Renal cortex interstitium (tissue), 15 donors: ENCODE results near the gene ZZZ3. TPM values are rescaled to one million over a fixed set of nuclear protein-coding genes. Genes with fewer than 3 reads are reported as not detected.
"Not testable (repeated sequence)": the region's sequence is repeated elsewhere in the genome, so short reads cannot be mapped to it uniquely, and the experiment has no call there.

Experiments
- DNase-seq, 11 donors: peaks; one replicate each; pipeline ENCODE4 v3.0.0-alpha.2; 2013; ENCODE audit warnings: low read depth in 9 of 11, low spot score in 4 of 11; ENCODE audit errors: extremely low read depth in 1 of 11
- long read RNA-seq, 16 experiments: transcript quantifications; one replicate each; lab custom pipeline, GENCODE V29; 2026
- polyA plus RNA-seq, 3 donors: library from polyadenylated mRNA; unstranded; fragments of 120-200 nt; gene quantifications; one replicate each; pipeline ENCODE4 v1.2.1, GENCODE V29; 2013; ENCODE audit not compliant: insufficient read length in 3 of 3

ZZZ3 gene
- 10 to 100 TPM; 59.2 to 71.1 (median 67.1) TPM for polyA plus RNA-seq
- long read RNA-seq, donor 1, partial matches to known transcripts, result 0 of 3 reads
- long read RNA-seq, donor 1, other reads (novel, unspliced or antisense), result 0 of 3 reads
- long read RNA-seq, donor 2, full-length matches to known transcripts, result 5 of 5 reads
- long read RNA-seq, donor 2, partial matches to known transcripts, result 0 of 5 reads
- long read RNA-seq, donor 2, other reads (novel, unspliced or antisense), result 0 of 5 reads
- long read RNA-seq, donor 3, full-length matches to known transcripts, result 5 of 5 reads
- long read RNA-seq, donor 3, partial matches to known transcripts, result 0 of 5 reads
- long read RNA-seq, donor 3, other reads (novel, unspliced or antisense), result 0 of 5 reads
- long read RNA-seq, donor 4, full-length matches to known transcripts, result 3 of 8 reads
- long read RNA-seq, donor 4, partial matches to known transcripts, result 5 of 8 reads
- long read RNA-seq, donor 4, other reads (novel, unspliced or antisense), result 0 of 8 reads
- long read RNA-seq, donor 5, result 0 reads
- long read RNA-seq, donor 6, full-length matches to known transcripts, result 6 of 6 reads
- long read RNA-seq, donor 6, partial matches to known transcripts, result 0 of 6 reads
- long read RNA-seq, donor 6, other reads (novel, unspliced or antisense), result 0 of 6 reads
- long read RNA-seq, donor 7, partial matches to known transcripts, result 7 of 11 reads
- long read RNA-seq, donor 7, other reads (novel, unspliced or antisense), result 0 of 11 reads
- long read RNA-seq, donor 8, partial matches to known transcripts, result 0 of 1 reads
- long read RNA-seq, donor 8, other reads (novel, unspliced or antisense), result 0 of 1 reads
- long read RNA-seq, donor 9, full-length matches to known transcripts, result 3 of 3 reads
- long read RNA-seq, donor 9, partial matches to known transcripts, result 0 of 3 reads
- long read RNA-seq, donor 9, other reads (novel, unspliced or antisense), result 0 of 3 reads
- long read RNA-seq, donor 10, full-length matches to known transcripts, result 6 of 11 reads
- long read RNA-seq, donor 10, partial matches to known transcripts, result 5 of 11 reads
- long read RNA-seq, donor 10, other reads (novel, unspliced or antisense), result 0 of 11 reads
- long read RNA-seq, donor 11, partial matches to known transcripts, result 0 of 1 reads
- long read RNA-seq, donor 11, other reads (novel, unspliced or antisense), result 0 of 1 reads
- long read RNA-seq, donor 12, full-length matches to known transcripts, result 1 of 1 reads
- long read RNA-seq, donor 12, partial matches to known transcripts, result 0 of 1 reads
- long read RNA-seq, donor 12, other reads (novel, unspliced or antisense), result 0 of 1 reads
- long read RNA-seq, donor 13, transcript AC118549.1-209 (5 exons, 587 nt), result major isoform, 11 of 12 reads
- long read RNA-seq, donor 13, partial matches to known transcripts, result 0 of 12 reads
- long read RNA-seq, donor 13, other reads (novel, unspliced or antisense), result 0 of 12 reads
- long read RNA-seq, donor 14, partial matches to known transcripts, result 0 of 7 reads
- long read RNA-seq, donor 14, other reads (novel, unspliced or antisense), result 6 of 7 reads
- long read RNA-seq, donor 15, partial matches to known transcripts, result 0 of 2 reads
- long read RNA-seq, donor 15, other reads (novel, unspliced or antisense), result 0 of 2 reads
- long read RNA-seq, donor 16, full-length matches to known transcripts, result 9 of 21 reads
- long read RNA-seq, donor 16, partial matches to known transcripts, result 6 of 21 reads
- long read RNA-seq, donor 16, other reads (novel, unspliced or antisense), result 6 of 21 reads

DNA sequence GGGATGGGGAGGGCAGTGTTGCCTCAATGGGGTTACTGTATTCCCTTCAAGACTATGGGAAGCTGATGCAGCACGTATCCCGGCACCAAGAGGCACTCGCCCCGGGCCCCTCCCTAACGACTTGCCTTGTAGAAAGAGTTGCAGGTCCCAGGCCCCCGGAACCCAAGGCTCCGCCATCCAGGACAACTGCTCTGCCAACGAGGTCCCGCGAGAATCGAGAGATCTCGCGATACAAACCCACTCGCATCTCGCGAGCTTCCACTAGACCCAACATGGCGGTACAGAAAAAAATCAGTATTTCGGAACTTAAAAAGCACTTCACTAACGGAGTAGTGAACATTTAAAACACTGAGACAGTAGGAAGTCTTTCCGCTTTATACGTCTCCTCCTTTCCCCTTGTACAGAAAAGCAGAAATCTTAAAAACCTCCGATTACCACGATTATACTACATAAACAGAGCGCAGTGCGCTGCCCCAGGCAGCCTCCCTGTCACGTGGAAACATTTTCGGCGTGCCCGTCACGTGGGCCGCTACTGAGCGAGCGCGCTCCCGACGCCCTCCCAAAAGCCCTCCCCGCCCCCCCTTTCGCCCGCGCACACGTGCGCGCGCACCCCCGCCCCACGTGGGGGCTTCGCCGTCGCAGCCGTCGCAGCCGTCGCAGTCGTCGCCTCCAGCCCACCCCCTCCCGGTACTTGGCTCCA lies at the start of gene ZZZ3:
Gene ZZZ3 (minus strand): TSS at position 199 of the 700 bp plus-strand sequence. CDS start 49,304 bp downstream, outside the sequence.
- DNase-seq, result peak; percentile 90 to 99 (median 94)

DNA sequence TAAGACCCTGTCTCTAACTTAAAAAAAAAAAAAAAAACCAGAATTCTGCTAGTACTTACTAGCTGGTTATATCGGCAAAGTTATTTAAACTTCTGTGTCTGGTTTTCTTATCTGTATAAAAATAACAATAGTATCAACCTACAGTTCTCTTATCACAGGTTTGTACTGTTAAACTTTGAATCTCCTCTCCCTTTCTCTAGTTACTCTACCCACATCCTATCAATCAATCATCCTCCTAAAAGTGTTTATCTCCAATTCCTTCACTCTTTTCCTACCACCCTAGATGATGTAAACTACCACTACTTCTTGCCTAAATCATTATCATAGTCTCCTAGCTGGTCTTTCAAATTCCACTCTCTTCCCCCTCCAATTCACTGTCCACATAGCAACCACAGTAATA lies 49.6 kb upstream of the ZZZ3 start:
- no peak for DNase-seq

DNA sequence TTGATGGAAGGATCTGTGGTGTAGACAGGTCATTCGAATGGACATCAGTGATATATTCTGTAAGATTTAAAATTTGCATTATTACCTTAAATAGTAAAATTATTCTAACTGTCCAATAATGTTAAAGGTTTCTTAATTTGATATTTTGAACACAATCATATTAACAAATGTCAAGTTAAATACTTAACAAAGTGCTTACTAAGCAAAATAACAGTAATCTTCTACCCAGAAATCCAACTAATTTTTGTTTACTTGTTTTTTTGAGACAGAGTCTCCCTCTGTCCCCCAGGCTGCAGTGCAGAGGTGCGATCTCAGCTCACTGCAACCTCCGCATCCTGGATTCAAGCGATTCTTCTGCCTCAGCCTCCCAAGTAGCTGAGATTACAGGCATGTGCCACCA lies 43.2 kb upstream of the ZZZ3 start:
- no peak for DNase-seq

DNA sequence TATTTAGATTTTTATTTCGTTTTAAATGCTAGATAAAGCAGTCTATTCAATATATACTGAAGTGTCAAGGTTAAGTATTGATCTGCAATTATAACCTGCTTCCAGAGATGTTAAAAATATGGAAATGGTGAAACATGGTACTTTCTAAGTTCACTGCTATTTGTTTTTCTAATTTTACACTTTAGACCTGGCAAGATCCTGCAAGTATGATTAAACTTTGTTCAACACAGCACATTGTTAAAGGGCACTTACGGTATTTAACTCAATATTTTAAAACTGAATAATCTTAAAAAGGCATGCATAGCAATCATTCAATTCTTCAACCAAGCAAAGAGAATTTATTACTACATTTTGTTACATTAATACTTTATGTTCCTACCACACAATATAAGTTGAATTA lies 35.7 kb upstream of the ZZZ3 start:
- no peak for DNase-seq

DNA sequence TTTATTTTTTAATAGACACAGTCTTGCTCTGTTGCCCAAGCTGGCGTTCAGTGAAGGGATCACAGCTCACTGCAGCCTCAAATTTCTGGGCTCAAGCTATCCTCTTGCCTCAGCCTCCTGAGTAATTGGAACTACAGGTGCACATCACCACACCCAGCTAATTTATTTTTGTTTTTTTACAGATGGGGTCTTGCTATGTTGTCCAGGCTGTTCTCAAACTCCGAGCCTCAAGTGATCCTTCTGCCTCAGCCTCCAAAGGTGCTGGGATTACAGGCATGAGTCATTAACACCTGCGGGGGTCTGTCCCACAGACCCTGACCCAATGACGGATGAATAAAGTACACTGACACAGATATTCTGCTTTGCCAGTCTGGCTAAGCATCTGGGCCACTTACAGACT lies 33.6 kb upstream of the ZZZ3 start:
- no peak for DNase-seq

DNA sequence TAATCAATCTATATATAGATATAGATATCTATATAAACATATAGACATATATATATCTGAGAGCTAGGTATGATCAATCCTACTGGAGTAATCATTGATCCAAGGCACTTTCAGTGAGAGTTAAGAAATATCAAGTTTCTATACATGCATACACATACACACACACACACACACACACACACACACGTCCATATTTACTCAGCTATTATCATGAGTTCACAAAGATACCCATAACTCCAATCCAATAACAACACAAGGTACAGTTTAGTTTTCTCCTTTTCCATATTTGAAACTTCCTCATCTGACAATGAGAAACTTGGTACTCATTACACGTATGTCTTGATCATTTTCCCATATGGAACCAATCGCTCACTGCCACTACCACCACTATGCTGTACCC lies 27.3 kb upstream of the ZZZ3 start:
- DNase-seq, result no peak

DNA sequence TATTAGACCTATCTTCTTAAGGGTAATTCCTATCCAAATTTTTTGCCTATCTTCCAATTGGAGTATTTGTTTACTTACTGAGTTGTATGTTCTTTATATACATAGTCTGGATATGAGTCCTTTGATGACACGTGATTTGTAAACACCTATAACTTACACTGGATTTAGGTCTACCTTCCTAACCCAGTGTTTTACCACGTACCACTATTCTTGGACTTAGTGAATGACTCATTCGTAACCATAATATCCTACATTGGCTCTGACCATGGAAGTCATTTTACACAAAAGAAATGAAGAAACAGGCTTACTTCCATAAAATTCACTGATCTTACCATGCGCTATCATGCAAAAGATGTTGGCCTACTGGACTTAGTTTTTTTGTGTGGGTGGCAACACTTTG lies 23.9 kb upstream of the ZZZ3 start:
- DNase-seq, result no peak

DNA sequence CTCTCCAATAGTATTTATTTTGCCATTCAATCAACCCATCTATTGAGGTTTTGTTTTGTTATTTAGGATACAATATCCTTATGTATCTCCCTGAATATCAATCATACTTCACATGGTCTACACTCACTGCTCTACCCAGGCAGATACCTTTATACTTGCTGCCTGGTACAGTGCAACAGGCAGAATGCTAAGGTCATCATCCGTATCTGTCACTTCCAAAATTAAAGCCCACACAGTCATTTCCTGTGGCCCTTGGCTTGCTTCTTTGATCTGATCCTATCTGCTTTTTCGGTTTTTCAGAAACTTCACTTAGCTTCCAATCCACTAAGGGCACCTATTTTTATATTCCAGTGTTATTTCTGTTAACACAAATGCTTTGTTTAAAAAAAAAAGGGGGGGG lies 22.3 kb upstream of the ZZZ3 start:
- DNase-seq, result no peak

DNA sequence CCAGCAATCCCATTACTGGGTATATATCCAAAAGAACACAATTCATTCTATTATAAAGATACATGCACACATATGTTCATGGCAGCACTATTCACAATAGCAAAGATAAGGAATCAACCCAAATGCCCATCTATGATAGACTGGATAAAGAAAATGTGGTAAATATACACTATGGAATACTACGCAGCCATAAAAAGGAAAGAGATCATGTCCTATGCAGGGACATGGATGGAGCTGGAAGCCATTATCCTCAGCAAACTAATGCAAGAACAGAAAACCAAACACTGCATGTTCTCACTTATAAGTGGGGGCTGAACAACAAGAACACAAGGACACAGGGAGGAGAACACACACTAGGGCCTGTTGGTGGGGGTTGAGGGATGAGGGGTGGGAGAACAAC lies 17.2 kb upstream of the ZZZ3 start:
- not testable (repeated sequence) for DNase-seq

DNA sequence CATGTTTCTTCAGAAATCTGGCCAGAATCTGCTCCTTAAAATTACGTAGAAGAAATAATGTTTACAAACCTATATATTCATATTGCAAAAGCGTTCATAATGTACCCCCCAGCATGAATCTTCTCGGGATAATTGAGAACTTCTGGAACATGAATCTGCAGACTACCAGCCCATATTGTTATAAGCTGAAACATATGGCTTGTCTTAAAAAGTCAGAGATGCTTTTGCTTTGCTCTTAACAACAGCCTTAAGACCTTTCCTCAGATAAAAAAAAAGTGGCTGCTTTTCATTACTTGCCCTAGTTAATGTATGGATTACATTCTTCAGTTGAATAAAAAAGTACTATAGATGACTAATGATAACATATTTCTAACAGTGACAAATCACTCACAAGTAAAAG lies 15.0 kb upstream of the ZZZ3 start:
- DNase-seq, result no peak

DNA sequence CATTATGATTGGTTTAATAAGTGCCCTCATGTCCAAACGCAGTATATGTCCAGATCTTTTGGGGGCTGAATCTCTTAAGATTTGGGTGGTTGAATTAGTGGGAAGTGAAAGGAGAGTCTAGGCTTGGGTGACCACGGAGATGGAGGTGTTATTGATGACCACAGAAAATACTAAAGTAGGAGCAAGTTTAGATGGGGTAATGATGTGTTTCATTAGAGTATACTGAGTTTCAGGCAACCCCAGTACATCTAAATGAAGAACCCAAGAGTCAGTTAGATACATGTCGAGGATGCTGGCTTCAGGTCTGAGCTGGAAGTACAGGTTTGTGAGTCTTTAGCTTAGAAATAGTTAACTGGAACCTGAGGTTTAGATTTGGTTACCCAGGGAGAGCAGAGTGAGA lies 6.5 kb upstream of the ZZZ3 start:
- DNase-seq, result no peak

DNA sequence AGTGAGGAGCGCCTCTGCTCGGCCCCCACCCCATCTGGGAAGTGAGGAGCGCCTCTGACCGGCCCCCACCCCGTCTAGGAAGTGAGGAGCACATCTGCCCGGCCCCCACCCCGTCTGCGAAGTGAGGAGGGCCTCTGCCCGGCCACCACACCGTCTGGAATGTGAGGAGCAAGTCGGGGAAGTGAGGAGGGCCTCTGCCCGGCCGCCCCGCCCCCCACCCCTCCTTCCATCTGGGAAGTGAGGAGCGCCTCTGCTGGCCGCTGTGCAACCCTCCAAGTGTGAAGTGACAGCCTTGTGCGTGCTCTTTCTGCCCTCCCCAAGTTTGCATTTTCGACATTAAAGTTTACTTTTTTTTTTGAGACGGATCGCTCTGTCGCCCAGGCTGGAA lies 5.1 kb upstream of the ZZZ3 start:
- peak in 8 of 11 donors; percentile 15 to 40 (median 30) for DNase-seq

DNA sequence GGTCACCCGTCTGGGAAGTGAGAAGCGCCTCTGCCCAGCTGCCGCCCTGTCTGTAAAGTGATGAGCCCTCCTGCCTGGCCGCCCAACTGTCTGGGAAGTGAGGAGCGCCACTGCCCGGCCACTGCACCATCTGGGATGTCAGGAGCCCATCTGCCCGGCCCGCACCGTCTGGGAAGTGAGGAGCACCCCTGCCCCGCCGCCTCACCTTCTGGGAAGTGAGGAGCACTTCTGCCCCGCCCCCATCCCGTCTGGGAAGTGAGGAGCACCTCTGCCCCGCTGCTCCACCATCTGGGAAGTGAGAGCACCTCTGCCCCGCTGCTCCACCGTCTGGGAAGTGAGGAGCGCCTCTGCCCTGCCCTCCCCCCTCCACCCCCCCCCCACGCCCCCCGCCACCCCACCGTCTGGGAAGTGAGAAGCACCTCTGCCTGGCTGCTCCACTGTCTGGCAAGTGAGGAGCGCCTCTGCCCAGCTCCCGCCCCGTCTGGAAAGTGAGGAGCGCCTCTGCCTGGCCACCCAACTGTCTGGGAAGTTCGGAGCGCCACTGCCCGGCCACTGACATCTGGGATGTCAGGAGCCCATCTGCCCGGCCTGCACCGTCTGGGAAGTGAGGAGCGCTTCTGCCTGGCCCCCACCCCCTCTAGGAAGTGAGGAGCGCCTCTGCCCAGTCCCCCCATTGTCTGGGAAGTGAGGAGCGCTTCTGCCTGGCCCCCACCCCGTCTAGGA lies 4.5 kb upstream of the ZZZ3 start:
- no peak for DNase-seq

DNA sequence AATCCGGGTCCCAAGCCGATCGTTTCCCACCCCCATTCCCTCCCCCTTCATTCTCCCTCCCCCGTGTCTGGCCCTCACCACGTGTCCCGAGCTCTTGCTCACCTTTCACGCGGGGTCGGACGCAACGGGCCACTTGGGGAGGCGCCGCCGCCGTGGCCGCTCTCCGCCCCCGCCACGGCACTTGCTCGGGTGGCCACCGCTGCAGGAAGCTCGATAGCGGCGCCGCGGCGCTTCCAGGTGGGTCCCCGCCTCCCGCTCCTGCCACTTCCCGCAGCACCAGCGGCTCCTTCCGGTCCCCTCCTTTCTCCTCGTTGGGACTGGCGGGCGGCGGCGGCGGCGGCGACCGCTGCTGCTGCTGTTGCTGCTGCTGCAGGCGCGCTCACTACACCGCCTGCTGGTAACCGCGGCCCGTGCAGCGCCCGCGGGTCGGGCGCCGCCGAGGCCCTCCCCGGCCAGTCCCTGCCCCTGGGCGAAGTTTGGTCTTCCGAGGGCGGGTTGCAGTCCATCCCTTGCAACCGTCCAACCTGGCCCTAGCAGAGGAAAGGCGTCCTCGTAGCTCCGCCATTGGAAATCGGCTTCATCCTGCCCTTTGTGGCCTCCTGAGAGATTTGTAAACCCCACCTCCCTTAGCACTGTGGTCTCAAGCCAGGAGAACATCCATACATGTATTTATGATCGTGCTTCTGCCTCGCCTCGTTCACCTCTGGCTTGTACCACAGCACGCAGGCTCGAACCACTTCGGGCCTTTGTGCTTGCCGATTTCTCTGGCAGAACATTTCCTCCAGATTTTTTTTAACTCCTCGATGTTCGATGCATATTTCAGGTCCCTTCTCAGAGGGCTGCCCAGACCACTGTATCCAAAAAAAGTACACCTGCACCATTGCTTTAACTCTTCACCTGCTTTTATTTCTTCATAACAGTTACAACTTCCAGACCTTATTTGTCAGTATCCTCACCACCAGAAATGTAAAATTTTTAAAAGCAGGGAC lies 996 bp upstream of the ZZZ3 start:
- peak; percentile 73 to 90 (median 85) for DNase-seq

DNA sequence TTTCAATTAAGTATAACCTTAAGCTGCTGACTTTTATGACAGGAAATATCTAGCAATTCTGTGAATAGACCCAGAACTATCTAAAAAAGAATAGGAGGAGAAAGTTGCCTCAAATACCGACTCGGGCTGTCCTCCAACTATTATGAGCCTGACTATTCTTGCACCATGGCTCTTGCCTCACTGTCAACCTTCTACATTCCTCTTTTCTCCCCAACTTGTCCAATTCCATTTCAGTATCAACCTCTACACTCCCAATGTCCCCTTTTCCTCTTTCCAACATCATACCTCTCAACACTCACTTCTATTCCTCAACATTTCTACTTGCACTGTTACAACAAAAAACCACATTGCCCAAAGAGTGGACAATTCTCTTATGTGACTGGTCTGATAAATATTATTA lies 2.3 kb downstream of the ZZZ3 start:
- DNase-seq, result no peak
